Neural cell (in vitro differentiated cells): ENCODE data around the gene ATP9B.

Source experiments
- EP300 ChIP-seq: fragments of 450-650 bp; conservative IDR thresholded peaks from 2 replicates; pipeline ENCODE4 v1.6.1; 2014; ENCODE audit warnings: antibody characterized with exemption, mild to moderate bottlenecking, moderate library complexity; ENCODE audit not compliant: poor library complexity, severe bottlenecking
- EZH2 ChIP-seq: fragments of 200-600, 300-800 bp; shearing (Covaris generic), sonication (generic); IDR thresholded peaks from 2 replicates; pipeline ENCODE4 v1.6.1; 2014; ENCODE audit warnings: antibody characterized with exemption, low read length, borderline replicate concordance, mild to moderate bottlenecking; ENCODE audit not compliant: insufficient read depth, poor library complexity, severe bottlenecking
- MXI1 ChIP-seq: fragments of 450-650 bp; conservative IDR thresholded peaks from 2 replicates; pipeline ENCODE4 v1.6.1; 2014; ENCODE audit warnings: antibody characterized with exemption, mild to moderate bottlenecking; ENCODE audit not compliant: poor library complexity, severe bottlenecking
- POLR2AphosphoS5 ChIP-seq: IDR thresholded peaks from 2 replicates; pipeline ENCODE4 v1.6.1; 2012
- RAD21 ChIP-seq: fragments of 450-650 bp; conservative IDR thresholded peaks from 2 replicates; pipeline ENCODE4 v1.6.1; 2014; ENCODE audit warnings: antibody characterized with exemption, mild to moderate bottlenecking, moderate library complexity
- SMC3 ChIP-seq: fragments of 450-650 bp; conservative IDR thresholded peaks from 2 replicates; pipeline ENCODE4 v1.6.1; 2014; ENCODE audit warnings: antibody characterized with exemption, mild to moderate bottlenecking, moderate library complexity; ENCODE audit not compliant: poor library complexity
- TF ChIP-seq, protein P1 (sequence below): fragments of 450-650 bp; IDR thresholded peaks from 2 replicates; pipeline ENCODE4 v1.5.1; 2014; ENCODE audit warnings: antibody characterized with exemption, mild to moderate bottlenecking, moderate library complexity; ENCODE audit not compliant: poor library complexity, severe bottlenecking
- TF ChIP-seq, protein P2 (sequence below): IDR thresholded peaks from 2 replicates; pipeline ENCODE4 v1.6.1; 2012; ENCODE audit warnings: borderline replicate concordance

DNA sequence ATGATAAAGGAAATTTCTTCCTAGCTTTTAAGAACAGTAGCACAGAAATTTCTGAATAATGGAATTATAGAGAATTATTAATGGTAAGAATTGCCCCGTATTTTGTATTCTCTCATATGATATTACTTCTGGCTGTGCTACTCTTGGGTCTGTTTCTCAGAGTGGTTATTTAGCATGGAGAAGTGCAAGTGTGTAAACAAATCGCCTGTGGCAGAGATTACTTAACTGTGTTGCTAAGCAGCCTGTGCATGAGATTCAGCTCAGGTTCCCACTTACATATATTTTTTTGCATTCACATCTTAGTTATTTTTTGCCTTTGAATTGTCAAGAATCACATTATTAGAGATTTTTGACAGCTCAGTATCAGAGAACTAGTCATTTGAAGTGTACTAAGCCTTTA lies 246.4 kb downstream of the ATP9B start:
- TF ChIP-seq, protein P1, sequence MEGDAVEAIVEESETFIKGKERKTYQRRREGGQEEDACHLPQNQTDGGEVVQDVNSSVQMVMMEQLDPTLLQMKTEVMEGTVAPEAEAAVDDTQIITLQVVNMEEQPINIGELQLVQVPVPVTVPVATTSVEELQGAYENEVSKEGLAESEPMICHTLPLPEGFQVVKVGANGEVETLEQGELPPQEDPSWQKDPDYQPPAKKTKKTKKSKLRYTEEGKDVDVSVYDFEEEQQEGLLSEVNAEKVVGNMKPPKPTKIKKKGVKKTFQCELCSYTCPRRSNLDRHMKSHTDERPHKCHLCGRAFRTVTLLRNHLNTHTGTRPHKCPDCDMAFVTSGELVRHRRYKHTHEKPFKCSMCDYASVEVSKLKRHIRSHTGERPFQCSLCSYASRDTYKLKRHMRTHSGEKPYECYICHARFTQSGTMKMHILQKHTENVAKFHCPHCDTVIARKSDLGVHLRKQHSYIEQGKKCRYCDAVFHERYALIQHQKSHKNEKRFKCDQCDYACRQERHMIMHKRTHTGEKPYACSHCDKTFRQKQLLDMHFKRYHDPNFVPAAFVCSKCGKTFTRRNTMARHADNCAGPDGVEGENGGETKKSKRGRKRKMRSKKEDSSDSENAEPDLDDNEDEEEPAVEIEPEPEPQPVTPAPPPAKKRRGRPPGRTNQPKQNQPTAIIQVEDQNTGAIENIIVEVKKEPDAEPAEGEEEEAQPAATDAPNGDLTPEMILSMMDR: no peak
- no peak for TF ChIP-seq RAD21
- no peak for TF ChIP-seq MXI1
- no peak for TF ChIP-seq POLR2AphosphoS5
- TF ChIP-seq EP300: no peak
- no peak for TF ChIP-seq EZH2
- no peak for TF ChIP-seq SMC3
- TF ChIP-seq, protein P2, sequence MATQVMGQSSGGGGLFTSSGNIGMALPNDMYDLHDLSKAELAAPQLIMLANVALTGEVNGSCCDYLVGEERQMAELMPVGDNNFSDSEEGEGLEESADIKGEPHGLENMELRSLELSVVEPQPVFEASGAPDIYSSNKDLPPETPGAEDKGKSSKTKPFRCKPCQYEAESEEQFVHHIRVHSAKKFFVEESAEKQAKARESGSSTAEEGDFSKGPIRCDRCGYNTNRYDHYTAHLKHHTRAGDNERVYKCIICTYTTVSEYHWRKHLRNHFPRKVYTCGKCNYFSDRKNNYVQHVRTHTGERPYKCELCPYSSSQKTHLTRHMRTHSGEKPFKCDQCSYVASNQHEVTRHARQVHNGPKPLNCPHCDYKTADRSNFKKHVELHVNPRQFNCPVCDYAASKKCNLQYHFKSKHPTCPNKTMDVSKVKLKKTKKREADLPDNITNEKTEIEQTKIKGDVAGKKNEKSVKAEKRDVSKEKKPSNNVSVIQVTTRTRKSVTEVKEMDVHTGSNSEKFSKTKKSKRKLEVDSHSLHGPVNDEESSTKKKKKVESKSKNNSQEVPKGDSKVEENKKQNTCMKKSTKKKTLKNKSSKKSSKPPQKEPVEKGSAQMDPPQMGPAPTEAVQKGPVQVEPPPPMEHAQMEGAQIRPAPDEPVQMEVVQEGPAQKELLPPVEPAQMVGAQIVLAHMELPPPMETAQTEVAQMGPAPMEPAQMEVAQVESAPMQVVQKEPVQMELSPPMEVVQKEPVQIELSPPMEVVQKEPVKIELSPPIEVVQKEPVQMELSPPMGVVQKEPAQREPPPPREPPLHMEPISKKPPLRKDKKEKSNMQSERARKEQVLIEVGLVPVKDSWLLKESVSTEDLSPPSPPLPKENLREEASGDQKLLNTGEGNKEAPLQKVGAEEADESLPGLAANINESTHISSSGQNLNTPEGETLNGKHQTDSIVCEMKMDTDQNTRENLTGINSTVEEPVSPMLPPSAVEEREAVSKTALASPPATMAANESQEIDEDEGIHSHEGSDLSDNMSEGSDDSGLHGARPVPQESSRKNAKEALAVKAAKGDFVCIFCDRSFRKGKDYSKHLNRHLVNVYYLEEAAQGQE: no peak
